Heart right ventricle (tissue), 16 donors: ENCODE measurements around the gene BLMH. TPM values are rescaled to one million over a fixed set of nuclear protein-coding genes. Genes with fewer than 3 reads are reported as not detected.
A peak's percentile ranks its signal among the peaks of the same experiment; 100 is the strongest.

Experiments used
- ATAC-seq, 8 donors: fragments of 200-7000 bp; cut with Tn5 transposase; one replicate each; pipeline ENCODE4 v1.9.1; 2020; ENCODE audit warnings: mild to moderate bottlenecking in 8 of 8, moderate library complexity in 8 of 8, moderate number of reproducible peaks in 1 of 8
- DNase-seq, 2 donors: peaks; one replicate each; pipeline ENCODE4 v3.0.0-alpha.2; 2020
- H3K27ac ChIP-seq, 10 donors: fragments of 200-600 bp; sonication (generic) in 2 of 10; one replicate each; pipeline versions ENCODE4 v1.5.0 to v1.8.0; 2020 to 2022; ENCODE audit warnings: mild to moderate bottlenecking in 3 of 10
- H3K27me3 ChIP-seq, 7 donors: fragments of 200-600 bp; one replicate each; pipeline ENCODE4 v1.8.0; 2021 to 2022; ENCODE audit warnings: mild to moderate bottlenecking in 2 of 7
- H3K36me3 ChIP-seq, 9 donors: fragments of 200-600 bp; sonication (generic) in 1 of 9; one replicate each; pipeline versions ENCODE4 v1.5.0 to v1.8.0; 2020 to 2022; ENCODE audit warnings: mild to moderate bottlenecking in 2 of 9
- H3K4me1 ChIP-seq, 9 donors: fragments of 200-600 bp; sonication (generic) in 1 of 9; one replicate each; pipeline versions ENCODE4 v1.5.0 to v1.8.0; 2020 to 2022; ENCODE audit warnings: mild to moderate bottlenecking in 4 of 9
- H3K4me3 ChIP-seq, 10 donors: fragments of 200-600 bp; sonication (generic) in 2 of 10; one replicate each; pipeline versions ENCODE4 v1.5.0 to v1.8.0; 2020 to 2022; ENCODE audit warnings: mild to moderate bottlenecking in 7 of 10, moderate library complexity in 2 of 10
- H3K9me3 ChIP-seq, 11 donors: fragments of 200-600 bp in 10 of 11; sonication (generic) in 2 of 11; one replicate each; pipeline versions ENCODE4 v1.5.0 to v1.8.0; 2013 to 2022; ENCODE audit warnings: mild to moderate bottlenecking in 2 of 11, control low read depth in 1 of 11, moderate library complexity in 1 of 11
- CTCF ChIP-seq, 9 donors: fragments of 200-600 bp; sonication (generic) in 2 of 9; IDR thresholded peaks; one replicate each; pipeline versions ENCODE4 v1.5.0 to v1.8.0; 2021 to 2022; ENCODE audit warnings: antibody characterized with exemption in 9 of 9, mild to moderate bottlenecking in 5 of 9, moderate library complexity in 1 of 9
- WGBS, 2 donors: extraction: QIAGEN DNeasy Blood & Tissue Kit; methylation state at CpG; one replicate each; pipeline ENCODE4 v1.1.7; 2013; ENCODE audit warnings: inconsistent platforms in 1 of 2; 5-methylcytosine and 5-hydroxymethylcytosine counted together
- intact Hi-C, 10 donors: fragments of 100-400 bp; cut with DNase I; formaldehyde crosslinking; loops; one replicate each; pipeline versions ENCODE4 v1.11.1 to v1.14.2; 2022
- polyA plus RNA-seq, 2 donors: library from polyadenylated mRNA; stranded (reverse); fragments of 200-250 nt; gene quantifications; one replicate each; pipeline ENCODE4 v1.2.3, GENCODE V29; 2013
- total RNA-seq, 10 donors: library from RNA; stranded (reverse); fragmentation: NEBNext Ultra II Directional in 3 of 10; extraction: Animal tissue kit (Norgen Biotek cat#: 25700) in 3 of 10; gene quantifications; one replicate each; pipeline versions ENCODE4 v1.2.1 to v1.2.4, GENCODE V29; 2021 to 2023
- donor health status: Arrhythmogenic right ventricular cardiomyopathy.
- donor health status: ischemic (EF 13 %, LVEDD 7.1; RV severe dilation, severe dysfunction).
- donor health status: healthy with polysubstance abuse.
- donor health status: DM: no; HTN: yes; CAD: no.
- donor health status: DM: no; HTN: no; CAD: no.
- donor health status: ischemic (EF 25% LVEDD 6.9; RV normal size, moderate dysfunction).
- donor health status: ischemic (EF 25% LVEDD 5.7; RV mildly dilated, moderate dysfunction).
- donor health status: healthy.
- donor health status: DM: yes; HTN: yes; CAD: no.
- donor health status: Ischemic cardiomyopathy.
- donor health status: ischemic (EF 35%, LVEDD 5.7; RV mildly dilated, moderate dysfunction).
- donor health status: nonischemic (EF 11% LVEDD 7.7; RV severe dilation, severe dysfunction).
- donor health status: DM: yes; HTN: yes; CAD: no.
- donor health status: PGD.
- donor health status: ischemic (EF 29% LVEDD 5.4; RV normal size, mild dysfunction).
- donor health status: nonischemic (EF 23%, LVEDD 6.1; RV moderate dilation, normal function).

The BLMH gene
- total and polyA plus RNA-seq, 12 donors = 9.6 to 22.2 (median 15.7) TPM

- DNase-seq = no peak
- 80 to 82% methylated on average over 6 of the region's 6 CpGs for whole genome bisulfite sequencing, 2 donors
- H3K27me3 ChIP-seq = no peaks in the 10 kb centered on the region
- no peak overlapping the region for H3K27ac ChIP-seq
- TF ChIP-seq CTCF (IDR thresholded peaks at IDR 0.05) = no peak
- intact Hi-C loops = loop anchor here in 3 of 10 donors (10.0 kb wide), 2 partner anchors 149 to 169 kb away; no protein-coding TSS in a partner anchor
- ATAC-seq = no peak
- peaks cover 0 to 12% (median 0%) of the 10 kb centered on the region in 9 donors for H3K4me1 ChIP-seq
- no peak overlapping the region for H3K4me3 ChIP-seq
- H3K36me3 ChIP-seq = peaks cover 0 to 96% (median 48%) of the 10 kb centered on the region in 9 donors
- H3K9me3 ChIP-seq = no peaks in the 10 kb centered on the region
These were observed 18.4 kb downstream of the BLMH start for GRCh38 chr17:30273373-30273772.

GRCh38 chr17:30271102-30271501 lies 20.6 kb downstream of the BLMH start:
- no peak overlapping the region for H3K4me3 ChIP-seq
- no peak for TF ChIP-seq CTCF (IDR thresholded peaks at IDR 0.05)
- H3K4me1 ChIP-seq = no peaks in the 10 kb centered on the region
- H3K36me3 ChIP-seq = peaks cover 0 to 100% (median 48%) of the 10 kb centered on the region in 9 donors
- no peak overlapping the region for H3K27ac ChIP-seq
- no peaks in the 10 kb centered on the region for H3K27me3 ChIP-seq
- intact Hi-C loops = loop anchor here in 3 of 10 donors (10.0 kb wide), 2 partner anchors 146 to 166 kb away; no protein-coding TSS in a partner anchor
- no peak for DNase-seq
- 89 to 96% methylated on average over 6 of the region's 6 CpGs for WGBS, 2 donors
- no peaks in the 10 kb centered on the region for H3K9me3 ChIP-seq
- no peak for ATAC-seq

GRCh38 chr17:30267625-30268024 lies 24.1 kb downstream of the BLMH start:
- peaks cover 2 to 30% (median 24%) of the 10 kb centered on the region in 9 donors for H3K4me1 ChIP-seq
- no peaks in the 10 kb centered on the region for H3K9me3 ChIP-seq
- ATAC-seq = no peak
- peaks cover 0 to 100% (median 26%) of the 10 kb centered on the region in 9 donors for H3K36me3 ChIP-seq
- intact Hi-C loops = loop anchor here in 2 of 10 donors (2.0 to 5.0 kb wide), 2 partner anchors 50 to 69 kb away; no protein-coding TSS in a partner anchor
- WGBS, 2 donors = 90 to 97% methylated on average over 2 of the region's 2 CpGs
- no peaks in the 10 kb centered on the region for H3K27me3 ChIP-seq
- no peak overlapping the region for H3K27ac ChIP-seq
- no peak for TF ChIP-seq CTCF (IDR thresholded peaks at IDR 0.05)
- no peak for DNase-seq
- H3K4me3 ChIP-seq = no peak overlapping the region

- Histone ChIP-seq H3K4me1 (peaks cover 2 to 32% (median 24%) of the 10 kb centered on the region in 9 donors), H3K36me3 (peaks cover 0 to 97% (median 7%) of the 10 kb centered on the region in 9 donors), H3K27ac (peak overlapping the region in 9 of 10 donors; percentile 17 to 72 (median 53)), H3K4me3 (no peak overlapping the region), H3K27me3 (no peaks in the 10 kb centered on the region), H3K9me3 (no peaks in the 10 kb centered on the region)
- ATAC-seq (peak in 7 of 8 donors; percentile 61 to 85 (median 78)), DNase-seq (no peak)
- no peak for TF ChIP-seq CTCF (IDR thresholded peaks at IDR 0.05)
- 7 to 12% methylated on average over 2 of the region's 2 CpGs for WGBS, 2 donors
- intact Hi-C loops = no loop called here
These were observed 28.0 kb downstream of the BLMH start for GRCh38 chr17:30263552-30264333.
